ENCODE measurements around the gene KIF7. TPM values are rescaled to one million over a fixed set of nuclear protein-coding genes. Genes with fewer than 3 reads are reported as not detected.

The KIF7 gene
- polyA plus RNA-seq, 1 experiment: 4.5 TPM

DNA sequence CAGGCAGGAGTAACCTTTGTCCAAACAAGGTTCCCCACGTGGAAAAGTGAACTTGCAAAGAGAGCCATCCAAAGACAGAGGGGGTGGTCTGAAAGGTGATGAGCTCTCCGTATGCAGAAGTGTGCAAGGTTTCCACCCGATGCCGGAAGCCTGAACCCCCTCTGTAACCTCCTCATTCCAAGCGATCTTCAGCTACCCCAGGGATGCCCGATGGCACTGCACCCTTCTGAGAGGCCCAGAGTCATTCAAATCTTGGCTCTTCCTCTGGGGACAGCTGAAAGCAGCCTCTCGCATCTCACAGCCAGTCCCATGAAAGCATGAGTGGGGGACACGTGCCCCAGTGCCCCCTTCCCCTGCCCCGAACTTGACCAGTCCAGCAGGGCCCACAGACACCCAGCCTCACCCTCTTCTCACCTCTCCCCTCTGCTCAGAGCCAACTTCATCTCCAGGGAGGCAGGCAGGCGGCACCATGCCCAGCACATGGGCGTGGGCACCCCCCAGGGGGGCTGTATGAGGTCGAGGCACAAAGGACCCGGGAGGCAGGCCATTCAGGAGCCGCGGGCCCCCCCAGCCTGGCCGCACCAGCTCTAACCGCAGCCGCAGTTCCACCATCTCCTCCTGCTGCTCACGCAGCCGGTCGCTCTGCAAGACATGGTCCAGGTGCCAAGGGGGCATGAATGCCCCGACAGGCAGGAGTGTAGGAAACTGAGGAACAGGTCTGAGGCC is 8.7 kb downstream of the KIF7 start:
- TF ChIP-seq CTCF (IDR thresholded peaks at IDR 0.05; ENCODE audit: low read depth, low read length): no peak
- no peak overlapping the region for H3K4me3 ChIP-seq (ENCODE audit: low read depth, low read length)
- CTCF ChIA-PET: interaction anchor here (0.9 to 3.6 kb wide), 11 partner anchors 11 to 242 kb away, joined by 3 to 29 read pairs (median 4); no protein-coding TSS in a partner anchor
- no peak for DNase-seq (ENCODE audit: low read depth, low spot score)
- H3K9me3 ChIP-seq (ENCODE audit: control insufficient read depth, insufficient read depth, low read length): peaks cover 5% of the 10 kb centered on the region; the same call in 1 of the 2 replicates
- POLR2A ChIA-PET: no interaction called here
- H3K27me3 ChIP-seq (ENCODE audit: control insufficient read depth, insufficient read depth, low read length): no peaks in the 10 kb centered on the region
- H3K27ac ChIP-seq (ENCODE audit: low read depth, low read length): no peak overlapping the region

- Histone ChIP-seq H3K9me3 (ENCODE audit: control insufficient read depth, insufficient read depth, low read length) (peaks cover 5% of the 10 kb centered on the region; the same call in 1 of the 2 replicates), H3K4me3 (ENCODE audit: low read depth, low read length) (no peak overlapping the region), H3K27ac (ENCODE audit: low read depth, low read length) (no peak overlapping the region), H3K27me3 (ENCODE audit: control insufficient read depth, insufficient read depth, low read length) (no peaks in the 10 kb centered on the region)
- ChIA-PET CTCF (interaction anchor here (1.1 to 3.6 kb wide), 6 partner anchors 12 to 229 kb away, joined by 4 to 29 read pairs (median 4); no protein-coding TSS in a partner anchor), POLR2A (no interaction called here)
- no peak for TF ChIP-seq CTCF (IDR thresholded peaks at IDR 0.05; ENCODE audit: low read depth, low read length)
- no peak for DNase-seq (ENCODE audit: low read depth, low spot score)
Observed at GRCh38 chr15:89645680-89646079, 9.6 kb downstream of the KIF7 start.

DNA sequence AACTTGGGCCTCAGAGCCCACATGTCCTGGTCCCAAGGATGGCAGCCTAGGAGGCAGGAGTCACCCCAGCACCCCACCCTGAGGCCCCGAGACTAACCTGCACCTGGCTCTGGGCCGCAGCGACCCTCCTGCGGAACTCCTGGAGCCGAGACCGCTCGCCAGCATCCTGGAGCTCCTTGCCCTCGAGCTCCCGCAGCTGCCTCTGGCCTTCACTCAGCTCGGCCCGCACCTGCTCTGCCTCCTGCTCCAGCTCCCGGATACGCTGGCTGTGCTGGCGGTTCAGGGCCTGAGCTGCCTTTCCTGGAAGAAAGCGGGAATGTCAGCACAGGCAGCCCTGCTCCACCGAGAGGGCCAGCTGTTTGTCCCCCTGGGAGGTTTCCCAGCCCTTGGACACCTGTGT is 13.2 kb downstream of the KIF7 start:
- ChIA-PET POLR2A (interaction anchor here (1.1 kb wide), 1 partner anchor 12 kb away, joined by 3 read pairs; no protein-coding TSS in a partner anchor), CTCF (no interaction called here)
- Histone ChIP-seq H3K27ac (ENCODE audit: low read depth, low read length) (no peak overlapping the region), H3K9me3 (ENCODE audit: control insufficient read depth, insufficient read depth, low read length) (no peaks in the 10 kb centered on the region; the same call in 1 of the 2 replicates), H3K27me3 (ENCODE audit: control insufficient read depth, insufficient read depth, low read length) (no peaks in the 10 kb centered on the region), H3K4me3 (ENCODE audit: low read depth, low read length) (no peak overlapping the region)
- DNase-seq (ENCODE audit: low read depth, low spot score): no peak
- no peak for TF ChIP-seq CTCF (IDR thresholded peaks at IDR 0.05; ENCODE audit: low read depth, low read length)

DNA sequence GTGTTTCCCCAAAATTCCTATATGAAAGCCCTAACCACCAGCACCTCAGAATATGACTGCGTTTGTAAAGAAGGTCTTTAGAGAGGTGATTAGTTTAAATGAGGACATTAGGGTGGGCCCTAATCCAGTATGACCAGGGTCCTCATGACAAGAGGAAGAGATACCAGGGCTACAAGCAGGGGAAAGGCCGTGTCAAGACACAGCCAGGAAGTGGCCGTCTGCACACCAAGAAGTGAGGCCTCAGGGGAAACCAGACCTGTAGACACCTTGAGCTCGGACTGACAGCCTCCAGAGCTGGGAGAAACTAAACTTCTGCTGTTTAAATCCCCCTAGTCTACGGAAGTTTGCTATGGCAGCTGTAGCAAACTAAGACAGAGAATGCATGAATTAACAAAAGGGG is 14.2 kb downstream of the KIF7 start:
- ChIA-PET CTCF (no interaction called here), POLR2A (interaction anchor here (1.1 kb wide), 1 partner anchor 13 kb away, joined by 3 read pairs; no protein-coding TSS in a partner anchor)
- DNase-seq (ENCODE audit: low read depth, low spot score): no peak
- no peaks in the 10 kb centered on the region for H3K27me3 ChIP-seq (ENCODE audit: control insufficient read depth, insufficient read depth, low read length)
- H3K4me3 ChIP-seq (ENCODE audit: low read depth, low read length): no peak overlapping the region
- H3K9me3 ChIP-seq (ENCODE audit: control insufficient read depth, insufficient read depth, low read length): no peaks in the 10 kb centered on the region; the same call in 1 of the 2 replicates
- H3K27ac ChIP-seq (ENCODE audit: low read depth, low read length): no peak overlapping the region
- TF ChIP-seq CTCF (IDR thresholded peaks at IDR 0.05; ENCODE audit: low read depth, low read length): no peak

- no peaks in the 10 kb centered on the region for H3K27me3 ChIP-seq (ENCODE audit: control insufficient read depth, insufficient read depth, low read length)
- CTCF ChIA-PET: no interaction called here
Observed at GRCh38 chr15:89640245-89640644, 15.0 kb downstream of the KIF7 start.

More at GRCh38 chr15:89640245-89640644, 15.0 kb downstream of the KIF7 start:
- POLR2A ChIA-PET: no interaction called here
- TF ChIP-seq CTCF (IDR thresholded peaks at IDR 0.05; ENCODE audit: low read depth, low read length): no peak
- H3K4me3 ChIP-seq (ENCODE audit: low read depth, low read length): no peak overlapping the region
- no peaks in the 10 kb centered on the region; the same call in 1 of the 2 replicates for H3K9me3 ChIP-seq (ENCODE audit: control insufficient read depth, insufficient read depth, low read length)
- H3K27ac ChIP-seq (ENCODE audit: low read depth, low read length): no peak overlapping the region
- no peak for DNase-seq (ENCODE audit: low read depth, low spot score)
